PC-3 (cell line): Measurements from ENCODE around the gene ECT2L. TPM values are rescaled to one million over a fixed set of nuclear protein-coding genes. Genes with fewer than 3 reads are reported as not detected.

Experiments used
- ATAC-seq: fragments of 200-7000 bp; cut with Tn5 transposase; 2 replicates; pipeline ENCODE4 v1.9.1; 2020; ENCODE audit warnings: mild to moderate bottlenecking, moderate library complexity
- BruUV-seq: library from RNA; stranded (reverse); fragments of 400-500 nt; replicated peaks from 2 replicates; lab custom pipeline; 2021; lab: Mats Ljungman, UMichigan
- CTCF ChIA-PET: fragments of 300-600 bp; sonication (Branson Sonifier 250); formaldehyde crosslinking; loops from one replicate; lab custom pipeline; 2022; ENCODE audit warnings: antibody characterized with exemption; lab: Charles Lee
- POLR2A ChIA-PET: fragments of 300-600 bp; sonication (Branson Sonifier 250); formaldehyde crosslinking; loops from one replicate; lab custom pipeline; 2022; ENCODE audit warnings: antibody characterized with exemption; ENCODE audit not compliant: unreplicated experiment; lab: Charles Lee
- DNase-seq: peaks from one replicate; pipeline ENCODE4 v3.0.0-alpha.2; 2015
- H2AFZ ChIP-seq: fragments of 300-600 bp; sonication (generic); 2 replicates; pipeline ENCODE4 v1.6.0; 2016; ENCODE audit warnings: antibody characterized with exemption, low read length
- H3F3A ChIP-seq: fragments of 300-600 bp; sonication (generic); one replicate; pipeline ENCODE4 v1.6.0; 2017; ENCODE audit warnings: antibody characterized with exemption, low read length, control low read depth, mild to moderate bottlenecking; ENCODE audit not compliant: unreplicated experiment
- H3K27ac ChIP-seq: fragments of 300-600 bp; sonication (generic); 2 replicates; pipeline ENCODE4 v1.5.1; 2016; ENCODE audit warnings: mild to moderate bottlenecking, low read length
- H3K27me3 ChIP-seq: fragments of 300-600 bp; sonication (generic); 2 replicates; pipeline ENCODE4 v1.6.1; 2016; ENCODE audit warnings: low read length, mixed read lengths
- H3K36me3 ChIP-seq: fragments of 300-600 bp; sonication (generic); 2 replicates; pipeline ENCODE4 v1.6.1; 2016; ENCODE audit warnings: low read depth, mixed run types, low read length, mixed read lengths
- H3K4me1 ChIP-seq: fragments of 300-600 bp; sonication (generic); 2 replicates; pipeline ENCODE4 v1.5.1; 2016; ENCODE audit warnings: low read length; ENCODE audit not compliant: insufficient read depth
- H3K4me2 ChIP-seq: fragments of 300-600 bp; sonication (generic); 2 replicates; pipeline ENCODE4 v1.6.0; 2016; ENCODE audit warnings: low read length
- H3K4me3 ChIP-seq: fragments of 300-600 bp; sonication (generic); 2 replicates; pipeline ENCODE4 v1.5.1; 2016; ENCODE audit warnings: mild to moderate bottlenecking, low read length, mixed read lengths
- H3K79me2 ChIP-seq: fragments of 300-600 bp; sonication (generic); 2 replicates; pipeline ENCODE4 v1.6.1; 2017; ENCODE audit warnings: low read length, mixed read lengths
- H3K9ac ChIP-seq: fragments of 300-600 bp; sonication (generic); 2 replicates; pipeline ENCODE4 v1.6.0; 2016; ENCODE audit warnings: mild to moderate bottlenecking, low read length
- H3K9me2 ChIP-seq: fragments of 300-600 bp; sonication (generic); replicated peaks from 2 replicates; pipeline ENCODE4 v1.6.1; 2016; ENCODE audit warnings: mixed run types, low read length, mixed read lengths
- H3K9me3 ChIP-seq: fragments of 300-600 bp; sonication (generic); 2 replicates; pipeline ENCODE4 v1.6.1; 2016; ENCODE audit warnings: low read length, mixed read lengths
- H4K20me1 ChIP-seq: fragments of 300-600 bp; sonication (generic); 2 replicates; pipeline ENCODE4 v1.6.1; 2016; ENCODE audit warnings: low read length, mixed read lengths
- EZH2 ChIP-seq: fragments of 300-600 bp; sonication (generic); IDR thresholded peaks from one replicate; pipeline ENCODE4 v1.6.1; 2017; ENCODE audit warnings: antibody characterized with exemption, mild to moderate bottlenecking, low read length; ENCODE audit not compliant: unreplicated experiment
- EZH2phosphoT487 ChIP-seq: fragments of 300-600 bp; sonication (generic); IDR thresholded peaks from 2 replicates; pipeline ENCODE4 v1.6.1; 2018; ENCODE audit warnings: mild to moderate bottlenecking, antibody characterized with exemption, low read length, borderline replicate concordance
- intact Hi-C: fragments of 100-400 bp; cut with micrococcal nuclease; formaldehyde crosslinking; loops from 2 replicates; pipeline ENCODE4 v1.9.0; 2023
- total RNA-seq: library from RNA; depleted of rRNA; stranded (reverse); fragments of >200 nt; gene quantifications from 2 replicates; pipeline ENCODE4 v1.2.3, GENCODE V29; 2014
- TF ChIP-seq, protein P1 (sequence below): fragments of 300-600 bp; sonication (generic); conservative IDR thresholded peaks from 2 replicates; pipeline ENCODE4 v1.5.1; 2017; ENCODE audit warnings: antibody characterized with exemption, low read depth, mild to moderate bottlenecking, low read length

The ECT2L gene
- total RNA-seq, 1 experiment from 2014 or later = not detected

DNA sequence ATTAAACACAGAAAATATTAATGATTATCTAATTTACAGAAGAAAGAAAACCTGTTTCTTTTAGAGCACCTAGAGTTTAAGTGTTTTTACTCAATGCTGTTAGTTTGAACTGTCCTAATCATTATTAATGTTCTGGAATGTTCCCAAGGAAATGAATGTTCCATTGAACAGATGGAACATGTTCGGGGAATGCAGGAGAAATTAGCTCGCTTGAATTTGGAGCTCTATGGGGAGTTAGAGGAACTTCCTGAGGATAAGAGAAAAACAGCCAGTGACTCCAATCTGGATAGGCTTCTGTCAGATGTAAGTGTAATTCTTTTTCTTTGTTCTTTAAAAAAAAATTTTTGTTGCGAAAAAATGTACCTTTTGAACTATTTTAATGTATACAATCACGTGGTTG is 10.8 kb upstream of the ECT2L start:
- Histone ChIP-seq H3K79me2 (no peaks in the 10 kb centered on the region), H3F3A (no peaks in the 10 kb centered on the region), H2AFZ (no peak overlapping the region), H3K4me2 (no peak overlapping the region), H3K36me3 (0 out of 2 replicates have a peak, but pooled peaks cover 2% of the 10 kb centered on the region), H3K4me3 (no peak overlapping the region), H4K20me1 (no peaks in the 10 kb centered on the region), H3K4me1 (no peaks in the 10 kb centered on the region), H3K27me3 (no peaks in the 10 kb centered on the region), H3K9me2 (no peaks in the 10 kb centered on the region), H3K27ac (no peak overlapping the region), H3K9ac (no peak overlapping the region), H3K9me3 (no peaks in the 10 kb centered on the region)
- CTCF ChIA-PET = no interaction called here
- POLR2A ChIA-PET = no interaction called here
- BruUV-seq = no TSS peak
- ATAC-seq (no peak), DNase-seq (no peak)
- TF ChIP-seq EZH2phosphoT487 (no peak), EZH2 (no peak)
- TF ChIP-seq, protein P1, sequence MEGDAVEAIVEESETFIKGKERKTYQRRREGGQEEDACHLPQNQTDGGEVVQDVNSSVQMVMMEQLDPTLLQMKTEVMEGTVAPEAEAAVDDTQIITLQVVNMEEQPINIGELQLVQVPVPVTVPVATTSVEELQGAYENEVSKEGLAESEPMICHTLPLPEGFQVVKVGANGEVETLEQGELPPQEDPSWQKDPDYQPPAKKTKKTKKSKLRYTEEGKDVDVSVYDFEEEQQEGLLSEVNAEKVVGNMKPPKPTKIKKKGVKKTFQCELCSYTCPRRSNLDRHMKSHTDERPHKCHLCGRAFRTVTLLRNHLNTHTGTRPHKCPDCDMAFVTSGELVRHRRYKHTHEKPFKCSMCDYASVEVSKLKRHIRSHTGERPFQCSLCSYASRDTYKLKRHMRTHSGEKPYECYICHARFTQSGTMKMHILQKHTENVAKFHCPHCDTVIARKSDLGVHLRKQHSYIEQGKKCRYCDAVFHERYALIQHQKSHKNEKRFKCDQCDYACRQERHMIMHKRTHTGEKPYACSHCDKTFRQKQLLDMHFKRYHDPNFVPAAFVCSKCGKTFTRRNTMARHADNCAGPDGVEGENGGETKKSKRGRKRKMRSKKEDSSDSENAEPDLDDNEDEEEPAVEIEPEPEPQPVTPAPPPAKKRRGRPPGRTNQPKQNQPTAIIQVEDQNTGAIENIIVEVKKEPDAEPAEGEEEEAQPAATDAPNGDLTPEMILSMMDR = no peak
- intact Hi-C loops = no loop called here

DNA sequence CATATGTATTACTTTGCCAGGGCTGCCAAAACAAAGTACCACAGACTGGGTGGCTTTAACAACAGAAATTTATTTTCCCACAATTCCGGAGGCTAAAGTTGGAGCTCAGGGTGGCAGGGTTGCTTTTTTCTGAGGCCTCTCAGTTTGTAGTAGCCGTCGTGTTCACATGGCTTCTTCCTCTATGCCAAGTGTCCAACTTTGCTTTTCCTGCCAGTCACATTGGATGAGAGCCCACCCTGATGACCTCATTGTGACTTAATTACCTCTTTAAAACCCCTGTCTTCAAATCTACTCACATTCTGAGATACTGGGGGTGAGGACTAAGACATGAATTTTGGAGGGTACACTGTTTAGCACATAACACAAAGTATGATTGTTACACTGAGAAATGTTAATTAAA is 9.9 kb upstream of the ECT2L start:
- H3K4me3 ChIP-seq = no peak overlapping the region
- no peaks in the 10 kb centered on the region for H3K4me1 ChIP-seq
- intact Hi-C loops = no loop called here
- no peaks in the 10 kb centered on the region for H4K20me1 ChIP-seq
- ChIA-PET POLR2A (no interaction called here), CTCF (no interaction called here)
- no peak for ATAC-seq
- H3K36me3 ChIP-seq = 0 out of 2 replicates have a peak, but pooled peaks cover 2% of the 10 kb centered on the region
- DNase-seq = no peak
- no peaks in the 10 kb centered on the region for H3K9me3 ChIP-seq
- no peaks in the 10 kb centered on the region for H3K9me2 ChIP-seq
- no TSS peak for BruUV-seq
- H3K79me2 ChIP-seq = no peaks in the 10 kb centered on the region
- no peak overlapping the region for H2AFZ ChIP-seq
- H3K27me3 ChIP-seq = no peaks in the 10 kb centered on the region
- H3K9ac ChIP-seq = no peak overlapping the region
- H3K27ac ChIP-seq = no peak overlapping the region
- H3F3A ChIP-seq = no peaks in the 10 kb centered on the region
- no peak overlapping the region for H3K4me2 ChIP-seq
- TF ChIP-seq, protein P1 = no peak
- no peak for TF ChIP-seq EZH2phosphoT487
- TF ChIP-seq EZH2 = no peak

DNA sequence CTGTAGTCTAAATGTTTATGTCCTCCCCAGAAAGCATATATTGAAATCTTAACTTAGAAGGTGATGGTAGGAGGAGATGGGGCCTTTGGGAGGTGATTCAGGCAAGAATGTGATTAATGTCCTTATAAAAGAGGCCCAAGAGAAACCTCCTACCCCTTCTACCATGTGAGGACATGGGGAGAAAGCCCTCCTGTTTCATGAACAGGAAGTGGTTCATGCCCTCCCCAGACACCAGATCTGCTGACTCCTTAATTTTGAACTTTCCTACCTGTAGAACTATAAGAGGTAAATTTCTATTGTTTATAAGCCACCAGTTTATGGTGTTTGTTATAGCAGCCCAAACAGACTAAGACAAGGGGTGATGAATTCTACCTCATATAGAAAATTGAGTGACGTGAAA is 8.7 kb upstream of the ECT2L start:
- Histone ChIP-seq H3K27ac (no peak overlapping the region), H3K36me3 (0 out of 2 replicates have a peak, but pooled peaks cover 2% of the 10 kb centered on the region), H3K9me3 (no peaks in the 10 kb centered on the region), H3K9me2 (no peaks in the 10 kb centered on the region), H3K4me1 (no peaks in the 10 kb centered on the region), H3K27me3 (no peaks in the 10 kb centered on the region), H4K20me1 (no peaks in the 10 kb centered on the region), H3K79me2 (no peaks in the 10 kb centered on the region), H3K4me3 (no peak overlapping the region), H3F3A (no peaks in the 10 kb centered on the region), H3K4me2 (no peak overlapping the region), H2AFZ (no peak overlapping the region), H3K9ac (no peak overlapping the region)
- no TSS peak for BruUV-seq
- DNase-seq (no peak), ATAC-seq (no peak)
- ChIA-PET POLR2A (no interaction called here), CTCF (no interaction called here)
- intact Hi-C loops = no loop called here
- TF ChIP-seq, protein P1 = no peak
- TF ChIP-seq EZH2 (no peak), EZH2phosphoT487 (no peak)
